Endodermal cell (in vitro differentiated cells): ENCODE measurements around the gene NEURL4. TPM values are rescaled to one million over a fixed set of nuclear protein-coding genes. Genes with fewer than 3 reads are reported as not detected.

ENCODE experiments used
- DNase-seq: peaks from one replicate; pipeline ENCODE4 v3.0.0-alpha.2; 2017
- H3K27ac ChIP-seq: 2 replicates; pipeline ENCODE4 v1.5.1; 2013; ENCODE audit warnings: mild to moderate bottlenecking, low read depth, low read length, moderate library complexity
- H3K27me3 ChIP-seq: 2 replicates; pipeline ENCODE4 v1.6.1; 2013; ENCODE audit warnings: mild to moderate bottlenecking, low read length, moderate library complexity; ENCODE audit not compliant: insufficient read depth, control insufficient read depth, poor library complexity, severe bottlenecking
- H3K36me3 ChIP-seq: 2 replicates; pipeline ENCODE4 v1.7.0; 2013; ENCODE audit warnings: mild to moderate bottlenecking, low read length, moderate library complexity; ENCODE audit not compliant: control insufficient read depth, insufficient read depth
- H3K4me1 ChIP-seq: one replicate; pipeline ENCODE4 v1.7.0; 2013; ENCODE audit warnings: low read length; ENCODE audit not compliant: control insufficient read depth, insufficient read depth
- H3K4me3 ChIP-seq: 2 replicates; pipeline ENCODE4 v1.5.1; 2013; ENCODE audit warnings: mild to moderate bottlenecking, low read length, moderate library complexity
- H3K9ac ChIP-seq: 2 replicates; pipeline ENCODE4 v1.6.1; 2013; ENCODE audit warnings: mild to moderate bottlenecking, low read length, moderate library complexity; ENCODE audit not compliant: poor library complexity, severe bottlenecking; ENCODE audit errors: extremely low read depth
- H3K9me3 ChIP-seq: 2 replicates; pipeline ENCODE4 v1.6.1; 2013; ENCODE audit warnings: mild to moderate bottlenecking, low read length, moderate library complexity; ENCODE audit not compliant: control insufficient read depth
- H3K27ac Mint-ChIP-seq: 2 replicates; pipeline ENCODE4 v1.8.0; 2020; ENCODE audit warnings: mixed read lengths
- H3K27me3 Mint-ChIP-seq: 2 replicates; pipeline ENCODE4 v1.8.0; 2021; ENCODE audit warnings: mild to moderate bottlenecking, mixed read lengths; ENCODE audit not compliant: insufficient read depth
- H3K36me3 Mint-ChIP-seq: 2 replicates; pipeline ENCODE4 v1.8.0; 2020; ENCODE audit warnings: low read depth, mixed read lengths
- H3K4me1 Mint-ChIP-seq: 2 replicates; pipeline ENCODE4 v1.8.0; 2020; ENCODE audit warnings: mixed read lengths
- H3K4me3 Mint-ChIP-seq: 2 replicates; pipeline ENCODE4 v1.8.0; 2020; ENCODE audit warnings: mild to moderate bottlenecking, moderate library complexity, mixed read lengths
- H3K9me3 Mint-ChIP-seq: 2 replicates; pipeline ENCODE4 v1.8.0; 2020; ENCODE audit warnings: mild to moderate bottlenecking, mixed read lengths
- CTCF ChIP-seq: fragments of 200-600 bp; sonication (generic); conservative IDR thresholded peaks from 2 replicates; pipeline ENCODE4 v1.5.0; 2021; ENCODE audit warnings: antibody characterized with exemption, mild to moderate bottlenecking
- WGBS, 2 experiments: methylation state at CpG; one replicate each; pipeline versions ENCODE4 v1.1.5 to v1.1.7; 2013; ENCODE audit warnings: missing lambda C conversion rate in 2 of 2, mixed read lengths in 1 of 2; ENCODE audit not compliant: insufficient coverage in 1 of 2, insufficient read length in 1 of 2; 5-methylcytosine and 5-hydroxymethylcytosine counted together
- total RNA-seq, 2 donors: library from RNA; stranded (reverse); fragmentation: NEBNext Ultra II Directional in 1 of 2; extraction: Animal tissue kit (Norgen Biotek cat#: 25700) in 1 of 2; gene quantifications; 2 replicates in 1 of 2; 3 replicates in 1 of 2; pipeline ENCODE4 v1.2.1, GENCODE V29; 2021

The NEURL4 gene
- total RNA-seq, 2 donors from 2014 or later: 51.3 to 52.7 TPM

- H3K27ac ChIP-seq: no peak overlapping the region
- peak overlapping the region; percentile 70 for H3K27ac Mint-ChIP-seq
- H3K4me1 Mint-ChIP-seq: peaks cover 10% of the 10 kb centered on the region
- no peak for TF ChIP-seq CTCF
- H3K9me3 Mint-ChIP-seq: no peaks in the 10 kb centered on the region
- no peak overlapping the region for H3K4me3 ChIP-seq
- no peaks in the 10 kb centered on the region for H3K27me3 ChIP-seq
- peaks cover 45% of the 10 kb centered on the region for H3K36me3 Mint-ChIP-seq
- H3K9ac ChIP-seq: no peak overlapping the region
- no peaks in the 10 kb centered on the region for H3K27me3 Mint-ChIP-seq
- H3K36me3 ChIP-seq: peaks cover 48% of the 10 kb centered on the region
- DNase-seq: no peak
- no peaks in the 10 kb centered on the region for H3K4me1 ChIP-seq
- WGBS, 2 experiments: 89 to 92% methylated on average over 2 to 3 of the region's 3 CpGs
- no peak overlapping the region for H3K4me3 Mint-ChIP-seq
- H3K9me3 ChIP-seq: no peaks in the 10 kb centered on the region
These were observed 4.7 kb downstream of the NEURL4 start for GRCh38 chr17:7324438-7324779.

- peak; percentile 97 for DNase-seq
- H3K9me3 ChIP-seq: no peaks in the 10 kb centered on the region
- H3K27me3 Mint-ChIP-seq: no peaks in the 10 kb centered on the region
- H3K9me3 Mint-ChIP-seq: no peaks in the 10 kb centered on the region
- 75 to 86% methylated on average over 20 to 39 of the region's 39 CpGs for WGBS, 2 experiments
- no peak overlapping the region for H3K4me3 ChIP-seq
- peaks cover 10% of the 10 kb centered on the region for H3K4me1 Mint-ChIP-seq
- TF ChIP-seq CTCF: peak; percentile 94
- no peak overlapping the region for H3K27ac ChIP-seq
- no peak overlapping the region for H3K4me3 Mint-ChIP-seq
- H3K36me3 ChIP-seq: peaks cover 51% of the 10 kb centered on the region
- peak overlapping the region; percentile 70 for H3K27ac Mint-ChIP-seq
- H3K9ac ChIP-seq: no peak overlapping the region
- peaks cover 48% of the 10 kb centered on the region for H3K36me3 Mint-ChIP-seq
- H3K4me1 ChIP-seq: no peaks in the 10 kb centered on the region
- H3K27me3 ChIP-seq: no peaks in the 10 kb centered on the region
These were observed 5.3 kb downstream of the NEURL4 start for GRCh38 chr17:7323731-7324437.

GRCh38 chr17:7322520-7323194 lies 6.5 kb downstream of the NEURL4 start:
- H3K36me3 Mint-ChIP-seq: peaks cover 58% of the 10 kb centered on the region

More at GRCh38 chr17:7322520-7323194, 6.5 kb downstream of the NEURL4 start:
- Mint-ChIP-seq H3K4me1 (no peaks in the 10 kb centered on the region), H3K27ac (no peak overlapping the region), H3K4me3 (no peak overlapping the region), H3K9me3 (no peaks in the 10 kb centered on the region), H3K27me3 (no peaks in the 10 kb centered on the region)
- Histone ChIP-seq H3K4me3 (no peak overlapping the region), H3K27ac (no peak overlapping the region), H3K9me3 (no peaks in the 10 kb centered on the region), H3K9ac (no peak overlapping the region), H3K36me3 (peaks cover 60% of the 10 kb centered on the region), H3K27me3 (no peaks in the 10 kb centered on the region), H3K4me1 (no peaks in the 10 kb centered on the region)
- no peak for DNase-seq
- no peak for TF ChIP-seq CTCF
- WGBS, 2 experiments: 93 to 95% methylated on average over 18 to 22 of the region's 22 CpGs
